HepG2 (cell line): ENCODE measurements around the gene F8. TPM values are rescaled to one million over a fixed set of nuclear protein-coding genes. Genes with fewer than 3 reads are reported as not detected.

Experiments used
- ATAC-seq: fragments of 200-7000 bp; cut with Tn5 transposase; 3 replicates; pipeline ENCODE4 v1.9.1; 2020; ENCODE audit warnings: mild to moderate bottlenecking, moderate library complexity
- BruUV-seq: library from RNA; stranded (reverse); fragments of 400-500 nt; replicated peaks from 2 replicates; lab custom pipeline; 2021; lab: Mats Ljungman, UMichigan
- CTCF ChIA-PET: fragments of 300-600 bp; formaldehyde crosslinking; extraction: SDS; loops from one replicate; lab custom pipeline; 2021; ENCODE audit warnings: low total read pairs, inconsistent platforms, low intra/inter-chr PET ratio; lab: Yijun Ruan, JAX
- POLR2A ChIA-PET: fragments of 350-600 bp; sonication (Branson Sonifier 250); formaldehyde crosslinking; loops from one replicate; lab custom pipeline; 2020; ENCODE audit warnings: antibody characterized with exemption, inconsistent platforms; lab: Yijun Ruan, JAX
- DNase-seq: peaks from one replicate; pipeline ENCODE4 v3.0.0-alpha.2; 2015; ENCODE audit warnings: low spot score
- FAIRE-seq: peaks from 3 replicates; lab custom pipeline; 2011; peaks lifted over from hg19 to GRCh38; lab: Jason Lieb, UNC
- H2AFZ ChIP-seq: one replicate; pipeline ENCODE4 v1.6.1; 2011; ENCODE audit warnings: low read length, inconsistent platforms
- H3K27ac ChIP-seq: fragments of 300-600 bp; 3 replicates; pipeline ENCODE4 v1.8.0; 2011; ENCODE audit warnings: mixed run types, mild to moderate bottlenecking, mixed read lengths, low read length, inconsistent platforms; ENCODE audit not compliant: insufficient read depth; ENCODE audit errors: extremely low read length
- H3K27me3 ChIP-seq, 2 experiments: fragments of 200-600 bp in 1 of 2; 2 replicates in 1 of 2; 3 replicates in 1 of 2; pipeline versions ENCODE4 v1.6.0 to v1.8.0; 2011; ENCODE audit warnings: low read length in 2 of 2, mild to moderate bottlenecking in 2 of 2, moderate library complexity in 2 of 2, inconsistent platforms in 1 of 2; ENCODE audit not compliant: insufficient read depth in 2 of 2, control insufficient read depth in 1 of 2
- H3K36me3 ChIP-seq, 2 experiments: fragments of 200-600 bp in 1 of 2; replicated peaks in 1 of 2; 2 replicates in 1 of 2; 3 replicates in 1 of 2; pipeline versions ENCODE4 v1.5.1 to v1.8.0; 2011; ENCODE audit warnings: low read length in 2 of 2, inconsistent platforms in 1 of 2; ENCODE audit not compliant: insufficient read depth in 2 of 2, control insufficient read depth in 1 of 2
- H3K4me1 ChIP-seq: 2 replicates; pipeline ENCODE4 v1.5.1; 2012; ENCODE audit warnings: low read length, inconsistent platforms; ENCODE audit not compliant: insufficient read depth
- H3K4me2 ChIP-seq: 2 replicates; pipeline ENCODE4 v1.6.0; 2011; ENCODE audit warnings: low read depth, low read length, inconsistent platforms
- H3K4me3 ChIP-seq, 3 experiments: fragments of 200-600 bp in 1 of 3; sonication (generic), shearing (Covaris generic) in 1 of 3; replicated peaks in 1 of 3; 2 replicates each; pipeline ENCODE4 v1.5.1; 2011 to 2016; ENCODE audit warnings: low read length in 3 of 3, inconsistent platforms in 2 of 3, low read depth in 2 of 3, mild to moderate bottlenecking in 2 of 3, control low read depth in 1 of 3, mixed read lengths in 1 of 3; ENCODE audit not compliant: insufficient read depth in 1 of 3
- H3K79me2 ChIP-seq: one replicate; pipeline ENCODE4 v1.6.1; 2011; ENCODE audit warnings: low read length, inconsistent platforms; ENCODE audit not compliant: insufficient read depth
- H3K9ac ChIP-seq: 2 replicates; pipeline ENCODE4 v1.6.0; 2011; ENCODE audit warnings: mild to moderate bottlenecking, low read depth, low read length, inconsistent platforms; ENCODE audit not compliant: insufficient read depth
- H3K9me3 ChIP-seq: 2 replicates; pipeline ENCODE4 v1.5.1; 2012; ENCODE audit warnings: mild to moderate bottlenecking, low read length
- H4K20me1 ChIP-seq: 2 replicates; pipeline ENCODE4 v1.6.0; 2011; ENCODE audit warnings: inconsistent platforms, mild to moderate bottlenecking, low read length, moderate library complexity; ENCODE audit not compliant: insufficient read depth
- FOXK2 ChIP-seq: fragments of 450-650 bp; IDR thresholded peaks from 2 replicates; pipeline ENCODE4 v1.6.1; 2016
- GATAD2A ChIP-seq: IDR thresholded peaks from 2 replicates; pipeline ENCODE4 v1.6.1; 2016
- ISX ChIP-seq: sonication (generic); formaldehyde crosslinking; conservative IDR thresholded peaks from 2 replicates; pipeline ENCODE4 v1.5.0; 2020; ENCODE audit warnings: missing genetic modification reagents
- MATR3 ChIP-seq: sonication (generic); formaldehyde crosslinking; IDR thresholded peaks from 2 replicates; pipeline ENCODE4 v1.4.0; 2020; ENCODE audit warnings: missing genetic modification reagents
- MZF1 ChIP-seq: sonication (generic); formaldehyde crosslinking; IDR thresholded peaks from 2 replicates; pipeline ENCODE4 v1.8.1; 2023; ENCODE audit warnings: mild to moderate bottlenecking, missing genetic modification reagents, borderline replicate concordance
- ZFP36L1 ChIP-seq: sonication (generic); formaldehyde crosslinking; IDR thresholded peaks from 2 replicates; pipeline ENCODE4 v1.8.0; 2022; ENCODE audit warnings: mild to moderate bottlenecking, missing genetic modification reagents, moderate library complexity
- ZFP41 ChIP-seq: sonication (generic); formaldehyde crosslinking; IDR thresholded peaks from 2 replicates; pipeline ENCODE4 v1.4.0; 2020; ENCODE audit warnings: mild to moderate bottlenecking, missing genetic modification reagents, borderline replicate concordance
- ZNF564 ChIP-seq: sonication (generic); formaldehyde crosslinking; IDR thresholded peaks from 2 replicates; pipeline ENCODE4 v1.8.1; 2023; ENCODE audit warnings: mild to moderate bottlenecking, missing genetic modification reagents
- ZNF644 ChIP-seq: IDR thresholded peaks from 2 replicates; pipeline ENCODE4 v1.6.1; 2016; ENCODE audit warnings: low read depth
- ZNF781 ChIP-seq: sonication (generic); formaldehyde crosslinking; IDR thresholded peaks from 2 replicates; pipeline ENCODE4 v1.5.1; 2020; ENCODE audit warnings: borderline replicate concordance, mild to moderate bottlenecking, missing genetic modification reagents; ENCODE audit errors: not compliant biosample characterization
- WGBS: methylation state at CpG from one replicate; pipeline ENCODE4 v1.1.6; 2017; ENCODE audit warnings: low lambda C conversion rate; 5-methylcytosine and 5-hydroxymethylcytosine counted together
- in situ Hi-C: cut with HindIII; loops from 2 replicates; pipeline ENCODE4 v1.10.0; 2017; ENCODE audit warnings: low pct_unique_long_range_greater_than_20kb; ENCODE audit not compliant: extremely low pct_ligation_motif_present
- intact Hi-C: fragments of 100-400 bp; cut with micrococcal nuclease; formaldehyde crosslinking; loops from one replicate; pipeline ENCODE4 v1.10.0; 2022; ENCODE audit not compliant: unreplicated experiment
- polyA plus RNA-seq, 8 experiments: library from polyadenylated mRNA; depleted of rRNA in 3 of 8; stranded (reverse) in 7 of 8; unstranded in 1 of 8; fragments of >200 nt; fragmentation: Illumina TruSeq in 4 of 8; extraction: Trizol in 4 of 8; gene quantifications; 2 replicates each; pipeline versions ENCODE4 v1.2.1 to v1.2.3, GENCODE V29; 2011 to 2016; ENCODE audit warnings: low read depth in 4 of 8, missing spikeins in 1 of 8, mixed read lengths in 1 of 8; ENCODE audit not compliant: insufficient read depth in 1 of 8
- total RNA-seq, 5 experiments: library from RNA; depleted of rRNA; stranded (reverse); fragments of >200 nt; fragmentation: Illumina TruSeq; extraction: Trizol; gene quantifications; 2 replicates each; pipeline ENCODE4 v1.2.3, GENCODE V29; 2016; ENCODE audit warnings: low read depth in 1 of 5
- TF ChIP-seq, protein P1 (sequence below): sonication (generic); formaldehyde crosslinking; IDR thresholded peaks from 2 replicates; pipeline ENCODE4 v1.4.0; 2020; ENCODE audit warnings: missing genetic modification reagents
- TF ChIP-seq, protein P2 (sequence below): sonication (generic); formaldehyde crosslinking; IDR thresholded peaks from 2 replicates; pipeline ENCODE4 v1.4.0; 2020; ENCODE audit warnings: missing genetic modification reagents

F8 gene
- total and polyA plus RNA-seq, 2 of the 13 experiments (the other 11 are each of a cell fraction or from before 2014, with no cell fraction given), result 0.29 to 0.61 TPM

DNA sequence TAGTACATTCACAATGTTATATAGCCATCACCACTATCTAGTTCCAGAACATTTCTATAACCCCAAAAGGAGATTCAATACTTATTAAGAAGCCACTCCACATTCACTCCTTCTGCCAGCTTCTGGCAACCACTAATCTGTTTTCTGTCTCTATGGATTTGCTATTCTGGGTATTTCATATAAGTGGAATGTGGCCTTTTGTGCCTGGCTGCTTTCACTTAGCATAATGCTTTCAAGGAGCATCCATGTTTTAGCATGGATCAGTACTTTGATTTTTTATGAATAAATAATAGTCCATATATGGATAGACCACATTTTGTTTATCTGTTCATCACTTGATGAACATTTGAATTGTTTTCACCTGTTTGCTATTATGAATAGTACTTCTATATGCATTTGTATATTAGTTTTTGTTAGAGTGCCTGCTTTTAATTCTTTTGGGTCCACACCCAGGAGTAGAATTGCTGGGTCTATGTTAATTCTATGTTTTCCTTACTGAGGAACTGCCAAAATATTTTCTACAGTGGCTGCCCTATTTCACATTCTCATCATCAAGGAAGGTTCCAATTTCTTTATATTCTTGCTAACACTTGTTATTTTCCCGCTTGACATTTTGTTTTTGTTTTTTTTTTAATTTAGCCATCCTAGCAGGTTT is 171.4 kb downstream of the F8 start:
- in situ Hi-C loops, result no loop called here
- H3K27me3 ChIP-seq, result no peaks in the 10 kb centered on the region
- no peak overlapping the region for H3K4me3 ChIP-seq
- intact Hi-C loops, result no loop called here
- no peak overlapping the region for H3K4me2 ChIP-seq
- no peaks in the 10 kb centered on the region for H3K9me3 ChIP-seq
- H3K27ac ChIP-seq, result no peak overlapping the region
- no peaks in the 10 kb centered on the region for H3K4me1 ChIP-seq
- H3K79me2 ChIP-seq, result no peaks in the 10 kb centered on the region
- no peak overlapping the region for H2AFZ ChIP-seq
- TF ChIP-seq ISX (CRISPR knock-in tag) (no peak), ZFP41 (CRISPR knock-in tag) (no peak), MATR3 (CRISPR knock-in tag) (no peak), FOXK2 (no peak), ZNF564 (CRISPR knock-in tag) (no peak), GATAD2A (no peak), ZNF644 (CRISPR knock-in tag) (no peak), ZFP36L1 (CRISPR knock-in tag) (no peak), ZNF781 (CRISPR knock-in tag) (no peak), MZF1 (CRISPR knock-in tag) (no peak)
- TF ChIP-seq, protein P1, sequence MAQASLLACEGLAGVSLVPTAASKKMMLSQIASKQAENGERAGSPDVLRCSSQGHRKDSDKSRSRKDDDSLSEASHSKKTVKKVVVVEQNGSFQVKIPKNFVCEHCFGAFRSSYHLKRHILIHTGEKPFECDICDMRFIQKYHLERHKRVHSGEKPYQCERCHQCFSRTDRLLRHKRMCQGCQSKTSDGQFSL (CRISPR knock-in tag), result no peak
- TF ChIP-seq, protein P2, sequence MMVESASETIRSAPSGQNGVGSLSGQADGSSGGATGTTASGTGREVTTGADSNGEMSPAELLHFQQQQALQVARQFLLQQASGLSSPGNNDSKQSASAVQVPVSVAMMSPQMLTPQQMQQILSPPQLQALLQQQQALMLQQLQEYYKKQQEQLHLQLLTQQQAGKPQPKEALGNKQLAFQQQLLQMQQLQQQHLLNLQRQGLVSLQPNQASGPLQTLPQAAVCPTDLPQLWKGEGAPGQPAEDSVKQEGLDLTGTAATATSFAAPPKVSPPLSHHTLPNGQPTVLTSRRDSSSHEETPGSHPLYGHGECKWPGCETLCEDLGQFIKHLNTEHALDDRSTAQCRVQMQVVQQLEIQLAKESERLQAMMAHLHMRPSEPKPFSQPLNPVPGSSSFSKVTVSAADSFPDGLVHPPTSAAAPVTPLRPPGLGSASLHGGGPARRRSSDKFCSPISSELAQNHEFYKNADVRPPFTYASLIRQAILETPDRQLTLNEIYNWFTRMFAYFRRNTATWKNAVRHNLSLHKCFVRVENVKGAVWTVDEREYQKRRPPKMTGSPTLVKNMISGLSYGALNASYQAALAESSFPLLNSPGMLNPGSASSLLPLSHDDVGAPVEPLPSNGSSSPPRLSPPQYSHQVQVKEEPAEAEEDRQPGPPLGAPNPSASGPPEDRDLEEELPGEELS (CRISPR knock-in tag), result no peak
- ChIA-PET POLR2A (no interaction called here), CTCF (no interaction called here)
- H4K20me1 ChIP-seq, result no peaks in the 10 kb centered on the region
- ATAC-seq, result no peak
- no peak for FAIRE-seq
- BruUV-seq, result no TSS peak
- WGBS, result 0% methylated on average over 1 of the region's 1 CpG
- no peak overlapping the region for H3K9ac ChIP-seq
- no peak for DNase-seq
- no peaks in the 10 kb centered on the region for H3K36me3 ChIP-seq
